ENCODE measurements around the gene EPS8. TPM values are rescaled to one million over a fixed set of nuclear protein-coding genes. Genes with fewer than 3 reads are reported as not detected.
"Not testable (repeated sequence)": the region's sequence is repeated elsewhere in the genome, so short reads cannot be mapped to it uniquely, and the experiment has no call there.

The EPS8 gene
- polyA plus RNA-seq, 1 donor: 71.0 TPM

GRCh38 chr12:15800278-15800677 is 11.1 kb upstream of the EPS8 start:
- no peak for DNase-seq

GRCh38 chr12:15797818-15798217 is 8.6 kb upstream of the EPS8 start:
- DNase-seq: no peak

GRCh38 chr12:15796493-15797141 is 7.4 kb upstream of the EPS8 start:
- DNase-seq: no peak

- DNase-seq: no peak
These were observed 5.6 kb upstream of the EPS8 start for GRCh38 chr12:15794836-15795235.

- DNase-seq: no peak
These were observed 5.0 kb upstream of the EPS8 start for GRCh38 chr12:15794196-15794595.

- peak; percentile 51 for DNase-seq
These were observed 662 bp downstream of the EPS8 start for GRCh38 chr12:15788233-15789219.

GRCh38 chr12:15787778-15788177 is 1.4 kb downstream of the EPS8 start:
- no peak for DNase-seq

- no peak for DNase-seq
These were observed 2.4 kb downstream of the EPS8 start for GRCh38 chr12:15786772-15787171.

GRCh38 chr12:15783288-15783687 is 5.9 kb downstream of the EPS8 start:
- no peak for DNase-seq

- no peak for DNase-seq
These were observed 6.5 kb downstream of the EPS8 start for GRCh38 chr12:15782667-15783066.

- no peak for DNase-seq
These were observed 9.3 kb downstream of the EPS8 start for GRCh38 chr12:15779925-15780324.

- no peak for DNase-seq
These were observed 11.1 kb downstream of the EPS8 start for GRCh38 chr12:15778126-15778525.

- DNase-seq: no peak
These were observed 11.7 kb downstream of the EPS8 start for GRCh38 chr12:15777355-15778012.

GRCh38 chr12:15776532-15776931 is 12.7 kb downstream of the EPS8 start:
- DNase-seq: no peak

- no peak for DNase-seq
These were observed 14.4 kb downstream of the EPS8 start for GRCh38 chr12:15774819-15775218.

- DNase-seq: no peak
These were observed 16.7 kb downstream of the EPS8 start for GRCh38 chr12:15772405-15773018.

GRCh38 chr12:15770581-15770980 is 18.6 kb downstream of the EPS8 start:
- no peak for DNase-seq

GRCh38 chr12:15770021-15770420 is 19.2 kb downstream of the EPS8 start:
- DNase-seq: no peak

GRCh38 chr12:15769586-15769985 is 19.6 kb downstream of the EPS8 start:
- DNase-seq: no peak

GRCh38 chr12:15767301-15767700 is 21.9 kb downstream of the EPS8 start:
- DNase-seq: no peak

GRCh38 chr12:15763328-15763727 is 25.9 kb downstream of the EPS8 start:
- no peak for DNase-seq

GRCh38 chr12:15762162-15762561 is 27.0 kb downstream of the EPS8 start:
- DNase-seq: not testable (repeated sequence)

Data from left kidney (tissue), 2 donors.